Gastrocnemius medialis (tissue), 4 donors: Measurements from ENCODE around the gene HK3.

Experiments used
- POLR2A ChIP-seq, 2 donors: fragments of 450-650 bp; IDR thresholded peaks; one replicate each; pipeline ENCODE4 v1.6.1; 2017; ENCODE audit warnings: antibody characterized with exemption in 2 of 2, mild to moderate bottlenecking in 2 of 2, moderate library complexity in 2 of 2
- TF ChIP-seq, protein P1 (sequence below), 5 experiments: fragments of 450-650 bp in 3 of 5; fragments of 200-600 bp in 2 of 5; sonication (generic) in 2 of 5; IDR thresholded peaks in 4 of 5; conservative IDR thresholded peaks in 1 of 5; 1 replicate in 4 of 5; 2 replicates in 1 of 5; pipeline ENCODE4 v1.5.1; 2016 to 2019; ENCODE audit warnings: antibody characterized with exemption in 5 of 5, mild to moderate bottlenecking in 3 of 5, moderate library complexity in 3 of 5

DNA sequence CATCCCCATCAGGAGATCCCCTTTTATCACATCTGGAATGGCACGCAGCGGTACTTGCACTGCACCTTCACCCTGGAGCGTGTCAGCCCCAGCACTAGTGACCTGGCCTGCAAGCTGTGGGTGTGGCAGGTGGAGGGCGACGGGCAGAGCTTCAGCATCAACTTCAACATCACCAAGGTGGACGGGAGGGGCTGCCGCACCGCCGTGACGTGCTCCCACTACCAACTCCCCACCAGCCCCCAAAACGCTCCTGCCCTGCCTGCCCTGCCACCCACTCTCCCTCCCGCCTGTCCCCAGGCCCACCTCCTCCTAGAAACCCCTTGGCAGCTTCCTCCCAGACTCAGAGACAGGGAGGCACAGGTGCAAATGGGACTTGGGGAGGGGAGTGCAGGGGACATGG is 20.7 kb downstream of the HK3 start:
- TF ChIP-seq, protein P1, sequence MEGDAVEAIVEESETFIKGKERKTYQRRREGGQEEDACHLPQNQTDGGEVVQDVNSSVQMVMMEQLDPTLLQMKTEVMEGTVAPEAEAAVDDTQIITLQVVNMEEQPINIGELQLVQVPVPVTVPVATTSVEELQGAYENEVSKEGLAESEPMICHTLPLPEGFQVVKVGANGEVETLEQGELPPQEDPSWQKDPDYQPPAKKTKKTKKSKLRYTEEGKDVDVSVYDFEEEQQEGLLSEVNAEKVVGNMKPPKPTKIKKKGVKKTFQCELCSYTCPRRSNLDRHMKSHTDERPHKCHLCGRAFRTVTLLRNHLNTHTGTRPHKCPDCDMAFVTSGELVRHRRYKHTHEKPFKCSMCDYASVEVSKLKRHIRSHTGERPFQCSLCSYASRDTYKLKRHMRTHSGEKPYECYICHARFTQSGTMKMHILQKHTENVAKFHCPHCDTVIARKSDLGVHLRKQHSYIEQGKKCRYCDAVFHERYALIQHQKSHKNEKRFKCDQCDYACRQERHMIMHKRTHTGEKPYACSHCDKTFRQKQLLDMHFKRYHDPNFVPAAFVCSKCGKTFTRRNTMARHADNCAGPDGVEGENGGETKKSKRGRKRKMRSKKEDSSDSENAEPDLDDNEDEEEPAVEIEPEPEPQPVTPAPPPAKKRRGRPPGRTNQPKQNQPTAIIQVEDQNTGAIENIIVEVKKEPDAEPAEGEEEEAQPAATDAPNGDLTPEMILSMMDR (IDR thresholded peaks at IDR 0.05 in 4 of 5, conservative IDR thresholded peaks at IDR 0.05 in 1 of 5) = no peak
- TF ChIP-seq POLR2A (IDR thresholded peaks at IDR 0.05) = no peak
